Endothelial cell (in vitro differentiated cells): ENCODE measurements around the gene GRID1. TPM values are rescaled to one million over a fixed set of nuclear protein-coding genes. Genes with fewer than 3 reads are reported as not detected.

Experiments used
- DNase-seq: peaks from one replicate; pipeline ENCODE4 v3.0.0; 2021; ENCODE audit warnings: low spot score
- H3K27ac Mint-ChIP-seq: one replicate; pipeline ENCODE4 v1.8.0; 2021; ENCODE audit warnings: mixed read lengths, inconsistent platforms; ENCODE audit not compliant: unreplicated experiment
- H3K27me3 Mint-ChIP-seq: one replicate; pipeline ENCODE4 v1.8.0; 2021; ENCODE audit warnings: mild to moderate bottlenecking, moderate library complexity, mixed read lengths, inconsistent platforms; ENCODE audit not compliant: unreplicated experiment
- H3K36me3 Mint-ChIP-seq: one replicate; pipeline ENCODE4 v1.8.0; 2021; ENCODE audit warnings: mild to moderate bottlenecking, low read depth, mixed read lengths, inconsistent platforms; ENCODE audit not compliant: unreplicated experiment
- H3K4me1 Mint-ChIP-seq: one replicate; pipeline ENCODE4 v1.8.0; 2021; ENCODE audit warnings: mild to moderate bottlenecking, mixed read lengths, inconsistent platforms; ENCODE audit not compliant: unreplicated experiment
- H3K4me3 Mint-ChIP-seq: one replicate; pipeline ENCODE4 v1.8.0; 2021; ENCODE audit warnings: mild to moderate bottlenecking, mixed read lengths, inconsistent platforms; ENCODE audit not compliant: unreplicated experiment
- H3K9me3 Mint-ChIP-seq: one replicate; pipeline ENCODE4 v1.8.0; 2021; ENCODE audit warnings: mixed read lengths, inconsistent platforms; ENCODE audit not compliant: unreplicated experiment
- CTCF ChIP-seq: fragments of 200-600 bp; sonication (generic); IDR thresholded peaks from one replicate; pipeline ENCODE4 v1.5.0; 2021; ENCODE audit warnings: antibody characterized with exemption; ENCODE audit not compliant: unreplicated experiment
- total RNA-seq: library from RNA; stranded (reverse); fragmentation: NEBNext Ultra II Directional; extraction: Animal tissue kit (Norgen Biotek cat#: 25700); gene quantifications from one replicate; pipeline ENCODE4 v1.2.1, GENCODE V29; 2021; ENCODE audit not compliant: unreplicated experiment

Gene GRID1
- total RNA-seq, 1 donor from 2014 or later: 0.26 TPM

GRCh38 chr10:85623342-85623741, 743.3 kb downstream of the GRID1 start:
- Mint-ChIP-seq H3K36me3 (no peaks in the 10 kb centered on the region), H3K9me3 (peaks cover 16% of the 10 kb centered on the region), H3K27me3 (no peaks in the 10 kb centered on the region), H3K4me1 (no peaks in the 10 kb centered on the region), H3K27ac (no peak overlapping the region), H3K4me3 (no peak overlapping the region)
- DNase-seq: no peak
- TF ChIP-seq CTCF: no peak

- DNase-seq: no peak
- Mint-ChIP-seq H3K36me3 (no peaks in the 10 kb centered on the region), H3K4me1 (no peaks in the 10 kb centered on the region), H3K27ac (no peak overlapping the region), H3K4me3 (no peak overlapping the region), H3K27me3 (peaks cover 1% of the 10 kb centered on the region), H3K9me3 (peaks cover 16% of the 10 kb centered on the region)
- TF ChIP-seq CTCF: no peak
Measured at GRCh38 chr10:85622425-85622824, 744.2 kb downstream of the GRID1 start.

GRCh38 chr10:85621562-85621961, 745.0 kb downstream of the GRID1 start:
- Mint-ChIP-seq H3K9me3 (peaks cover 16% of the 10 kb centered on the region), H3K4me3 (no peak overlapping the region), H3K27ac (no peak overlapping the region), H3K36me3 (no peaks in the 10 kb centered on the region), H3K4me1 (no peaks in the 10 kb centered on the region), H3K27me3 (peaks cover 4% of the 10 kb centered on the region)
- TF ChIP-seq CTCF: no peak
- DNase-seq: no peak

GRCh38 chr10:85620807-85621206, 745.8 kb downstream of the GRID1 start:
- Mint-ChIP-seq H3K4me3 (no peak overlapping the region), H3K27ac (no peak overlapping the region), H3K36me3 (no peaks in the 10 kb centered on the region), H3K27me3 (peaks cover 6% of the 10 kb centered on the region), H3K9me3 (peaks cover 16% of the 10 kb centered on the region), H3K4me1 (no peaks in the 10 kb centered on the region)
- DNase-seq: no peak
- TF ChIP-seq CTCF: no peak

GRCh38 chr10:85619832-85620231, 746.8 kb downstream of the GRID1 start:
- TF ChIP-seq CTCF: no peak
- H3K9me3 Mint-ChIP-seq: peaks cover 16% of the 10 kb centered on the region
- H3K27ac Mint-ChIP-seq: no peak overlapping the region
- H3K27me3 Mint-ChIP-seq: peaks cover 6% of the 10 kb centered on the region
- no peaks in the 10 kb centered on the region for H3K4me1 Mint-ChIP-seq
- H3K36me3 Mint-ChIP-seq: no peaks in the 10 kb centered on the region
- no peak overlapping the region for H3K4me3 Mint-ChIP-seq
- DNase-seq: no peak
